Muscle of leg (tissue), 11 donors: ENCODE data around the gene LY86. TPM values are rescaled to one million over a fixed set of nuclear protein-coding genes. Genes with fewer than 3 reads are reported as not detected.

ENCODE experiments used
- DNase-seq: peaks from one replicate; pipeline ENCODE4 v3.0.0; 2013
- H3K27ac ChIP-seq: one replicate; pipeline ENCODE4 v1.5.1; 2013; ENCODE audit warnings: mild to moderate bottlenecking, low read length, control low read depth
- H3K27me3 ChIP-seq: one replicate; pipeline ENCODE4 v1.6.1; 2013; ENCODE audit warnings: low read length; ENCODE audit not compliant: control insufficient read depth, insufficient read depth
- H3K36me3 ChIP-seq: one replicate; pipeline ENCODE4 v1.6.1; 2013; ENCODE audit warnings: low read length; ENCODE audit not compliant: control insufficient read depth, insufficient read depth
- H3K4me1 ChIP-seq: one replicate; pipeline ENCODE4 v1.6.1; 2013; ENCODE audit warnings: low read length; ENCODE audit not compliant: control insufficient read depth, insufficient read depth
- H3K4me3 ChIP-seq: one replicate; pipeline ENCODE4 v1.5.1; 2013; ENCODE audit warnings: low read length, control low read depth
- H3K9me3 ChIP-seq: replicated peaks from 2 replicates; pipeline ENCODE4 v1.6.1; 2013; ENCODE audit warnings: low read depth, low read length; ENCODE audit not compliant: control insufficient read depth
- WGBS: methylation state at CpG from one replicate; pipeline ENCODE4 v1.1.5; 2013; ENCODE audit warnings: missing lambda C conversion rate; ENCODE audit not compliant: insufficient coverage; 5-methylcytosine and 5-hydroxymethylcytosine counted together
- polyA plus RNA-seq, 8 donors: library from polyadenylated mRNA; unstranded; fragments of 120-200 nt; gene quantifications; one replicate each; pipeline versions ENCODE4 v1.2.1 to v1.2.3, GENCODE V29; 2013; ENCODE audit warnings: inconsistent platforms in 1 of 8, low replicate concordance in 1 of 8; ENCODE audit not compliant: insufficient read length in 8 of 8, insufficient read depth in 1 of 8
- total RNA-seq: library from RNA; stranded (reverse); fragments of 120-200 nt; gene quantifications from one replicate; pipeline ENCODE4 v1.2.4, GENCODE V29; 2013

LY86 gene
- total and polyA plus RNA-seq, 9 donors = 1.8 to 2.8 (median 2.0) TPM

GRCh38 chr6:6678185-6678671 lies 89.7 kb downstream of the LY86 start:
- no peak overlapping the region for H3K4me3 ChIP-seq
- no peak for DNase-seq
- no peaks in the 10 kb centered on the region for H3K27me3 ChIP-seq
- no peak overlapping the region for H3K27ac ChIP-seq
- 71% methylated on average over 4 of the region's 12 CpGs for WGBS
- H3K36me3 ChIP-seq = no peaks in the 10 kb centered on the region
- H3K9me3 ChIP-seq = no peaks in the 10 kb centered on the region
- H3K4me1 ChIP-seq = peaks cover 21% of the 10 kb centered on the region

GRCh38 chr6:6678811-6679210 lies 90.3 kb downstream of the LY86 start:
- 62% methylated on average over 11 of the region's 11 CpGs for WGBS

GRCh38 chr6:6679633-6680032 lies 91.1 kb downstream of the LY86 start:
- DNase-seq = no peak
- Histone ChIP-seq H3K9me3 (no peaks in the 10 kb centered on the region), H3K36me3 (no peaks in the 10 kb centered on the region), H3K27me3 (no peaks in the 10 kb centered on the region), H3K27ac (no peak overlapping the region), H3K4me3 (no peak overlapping the region), H3K4me1 (peaks cover 29% of the 10 kb centered on the region)
- no CpG with 5 or more reads among the region's 5 CpGs for WGBS

More at GRCh38 chr6:6678811-6679210, 90.3 kb downstream of the LY86 start:
- Histone ChIP-seq H3K27ac (no peak overlapping the region), H3K4me3 (no peak overlapping the region), H3K4me1 (peaks cover 25% of the 10 kb centered on the region), H3K9me3 (no peaks in the 10 kb centered on the region), H3K27me3 (no peaks in the 10 kb centered on the region), H3K36me3 (no peaks in the 10 kb centered on the region)
- no peak for DNase-seq

- H3K36me3 ChIP-seq = no peaks in the 10 kb centered on the region
- peaks cover 32% of the 10 kb centered on the region for H3K4me1 ChIP-seq
- H3K9me3 ChIP-seq = no peaks in the 10 kb centered on the region
- H3K27ac ChIP-seq = no peak overlapping the region
- no peaks in the 10 kb centered on the region for H3K27me3 ChIP-seq
- peak; percentile 79 for DNase-seq
- H3K4me3 ChIP-seq = no peak overlapping the region
Measured at GRCh38 chr6:6680526-6680925, 92.0 kb downstream of the LY86 start.

- H3K27me3 ChIP-seq = no peaks in the 10 kb centered on the region
- DNase-seq = no peak
- H3K4me3 ChIP-seq = no peak overlapping the region
- H3K4me1 ChIP-seq = peaks cover 36% of the 10 kb centered on the region
- no peak overlapping the region for H3K27ac ChIP-seq
- 23% methylated on average over 2 of the region's 11 CpGs for WGBS
- H3K9me3 ChIP-seq = no peaks in the 10 kb centered on the region
- no peaks in the 10 kb centered on the region for H3K36me3 ChIP-seq
Measured at GRCh38 chr6:6681075-6681849, 92.7 kb downstream of the LY86 start.

- 75% methylated on average over 1 of the region's 3 CpGs for WGBS
- no peak for DNase-seq
- no peaks in the 10 kb centered on the region for H3K36me3 ChIP-seq
- H3K27ac ChIP-seq = no peak overlapping the region
- H3K9me3 ChIP-seq = no peaks in the 10 kb centered on the region
- no peaks in the 10 kb centered on the region for H3K27me3 ChIP-seq
- peaks cover 35% of the 10 kb centered on the region for H3K4me1 ChIP-seq
- H3K4me3 ChIP-seq = no peak overlapping the region
Measured at GRCh38 chr6:6682225-6682624, 93.7 kb downstream of the LY86 start.

GRCh38 chr6:6683969-6684833 lies 95.7 kb downstream of the LY86 start:
- H3K4me1 ChIP-seq = peaks cover 39% of the 10 kb centered on the region
- no peak for DNase-seq
- H3K27ac ChIP-seq = no peak overlapping the region
- H3K27me3 ChIP-seq = no peaks in the 10 kb centered on the region
- no peak overlapping the region for H3K4me3 ChIP-seq
- H3K36me3 ChIP-seq = no peaks in the 10 kb centered on the region
- no peaks in the 10 kb centered on the region for H3K9me3 ChIP-seq
- 38% methylated on average over 6 of the region's 13 CpGs for WGBS

- H3K4me3 ChIP-seq = no peak overlapping the region
- no peaks in the 10 kb centered on the region for H3K9me3 ChIP-seq
- no peaks in the 10 kb centered on the region for H3K27me3 ChIP-seq
- WGBS = 87% methylated on average over 3 of the region's 12 CpGs
- no peaks in the 10 kb centered on the region for H3K36me3 ChIP-seq
- DNase-seq = no peak
- peaks cover 49% of the 10 kb centered on the region for H3K4me1 ChIP-seq
- peak overlapping the region; percentile 45 for H3K27ac ChIP-seq
Measured at GRCh38 chr6:6685249-6686040, 96.9 kb downstream of the LY86 start.

- H3K4me1 ChIP-seq = peaks cover 49% of the 10 kb centered on the region
- no peaks in the 10 kb centered on the region for H3K27me3 ChIP-seq
- WGBS = 91% methylated on average over 4 of the region's 7 CpGs
Measured at GRCh38 chr6:6686176-6686575, 97.7 kb downstream of the LY86 start.

More at GRCh38 chr6:6686176-6686575, 97.7 kb downstream of the LY86 start:
- H3K36me3 ChIP-seq = no peaks in the 10 kb centered on the region
- peak overlapping the region; percentile 71 for H3K27ac ChIP-seq
- H3K9me3 ChIP-seq = peaks cover 6% of the 10 kb centered on the region
- no peak for DNase-seq
- H3K4me3 ChIP-seq = no peak overlapping the region
